ENCODE results near the gene HEPHL1. TPM values are rescaled to one million over a fixed set of nuclear protein-coding genes. Genes with fewer than 3 reads are reported as not detected.

HEPHL1 gene
- total and polyA plus RNA-seq, 2 experiments from 2014 or later = 0.07 to 0.21 TPM

DNA sequence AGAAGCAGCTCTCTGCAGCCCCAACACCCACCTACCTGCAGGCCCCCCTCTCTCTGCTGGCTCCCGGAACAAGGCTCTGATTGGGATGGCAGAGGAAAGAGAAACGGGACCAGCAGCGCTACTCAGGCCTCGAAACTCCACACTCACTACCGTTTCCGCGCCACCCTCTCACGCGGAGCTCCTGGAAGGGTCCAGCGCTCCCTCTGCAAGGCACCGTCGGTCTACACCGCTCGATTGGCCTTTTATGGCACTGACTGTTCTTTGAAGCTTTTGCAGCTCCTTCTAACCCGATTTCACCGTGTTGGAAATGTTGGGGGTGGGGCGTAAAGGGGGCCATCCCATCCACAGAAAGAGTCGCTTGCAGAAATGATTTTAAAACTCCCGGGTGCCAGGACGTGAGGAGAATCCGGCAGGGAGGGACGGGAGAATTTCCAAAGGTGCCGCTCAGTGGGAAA is 107.2 kb downstream of the HEPHL1 start:
- Histone ChIP-seq H3K79me2 (replicated peaks; ENCODE audit: insufficient read depth) (peaks cover 67% of the 10 kb centered on the region), H3K36me3 (ENCODE audit: insufficient read depth) (no peaks in the 10 kb centered on the region), H3K4me2 (peak overlapping the region; percentile 100), H3F3A (replicated peaks; ENCODE audit: low read depth) (0 out of 2 replicates have a peak, but pooled peaks cover 4% of the 10 kb centered on the region), H4K20me1 (replicated peaks; ENCODE audit: insufficient read depth) (peaks cover 38% of the 10 kb centered on the region), H3K27ac (ENCODE audit: low read depth) (peak overlapping the region; percentile 95), H3K27me3 (ENCODE audit: insufficient read depth) (no peaks in the 10 kb centered on the region), H3K9me2 (ENCODE audit: insufficient read depth) (peaks cover 10% of the 10 kb centered on the region; the same call in 1 of the 2 replicates), H3K4me3 (peak overlapping the region; percentile 91), H3K4me1 (ENCODE audit: insufficient read depth) (peaks cover 43% of the 10 kb centered on the region), H2AFZ (peak overlapping the region; percentile 77; the same call in 1 of the 2 replicates)
- TF ChIP-seq NANOG (IDR thresholded peaks at IDR 0.05; ENCODE audit: borderline replicate concordance) (no peak), ZNF114 (CRISPR knock-in tag; IDR thresholded peaks at IDR 0.05) (no peak), JUNB (IDR thresholded peaks at IDR 0.05; ENCODE audit: unreplicated experiment) (no peak), STAT1 (IDR thresholded peaks at IDR 0.05; ENCODE audit: unreplicated experiment) (no peak), CREB1 (CRISPR knock-in tag; IDR thresholded peaks at IDR 0.05; ENCODE audit: low read depth) (no peak), POLR2AphosphoS5 (IDR thresholded peaks at IDR 0.05; ENCODE audit: low read depth) (no peak), EZH2phosphoT487 (IDR thresholded peaks at IDR 0.05; ENCODE audit: unreplicated experiment) (no peak), ZNF331 (CRISPR knock-in tag; IDR thresholded peaks at IDR 0.05; ENCODE audit: low read depth) (no peak), EZH2 (IDR thresholded peaks at IDR 0.05; ENCODE audit: low read depth, unreplicated experiment) (no peak)
- TF ChIP-seq, protein P1, sequence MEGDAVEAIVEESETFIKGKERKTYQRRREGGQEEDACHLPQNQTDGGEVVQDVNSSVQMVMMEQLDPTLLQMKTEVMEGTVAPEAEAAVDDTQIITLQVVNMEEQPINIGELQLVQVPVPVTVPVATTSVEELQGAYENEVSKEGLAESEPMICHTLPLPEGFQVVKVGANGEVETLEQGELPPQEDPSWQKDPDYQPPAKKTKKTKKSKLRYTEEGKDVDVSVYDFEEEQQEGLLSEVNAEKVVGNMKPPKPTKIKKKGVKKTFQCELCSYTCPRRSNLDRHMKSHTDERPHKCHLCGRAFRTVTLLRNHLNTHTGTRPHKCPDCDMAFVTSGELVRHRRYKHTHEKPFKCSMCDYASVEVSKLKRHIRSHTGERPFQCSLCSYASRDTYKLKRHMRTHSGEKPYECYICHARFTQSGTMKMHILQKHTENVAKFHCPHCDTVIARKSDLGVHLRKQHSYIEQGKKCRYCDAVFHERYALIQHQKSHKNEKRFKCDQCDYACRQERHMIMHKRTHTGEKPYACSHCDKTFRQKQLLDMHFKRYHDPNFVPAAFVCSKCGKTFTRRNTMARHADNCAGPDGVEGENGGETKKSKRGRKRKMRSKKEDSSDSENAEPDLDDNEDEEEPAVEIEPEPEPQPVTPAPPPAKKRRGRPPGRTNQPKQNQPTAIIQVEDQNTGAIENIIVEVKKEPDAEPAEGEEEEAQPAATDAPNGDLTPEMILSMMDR (conservative IDR thresholded peaks at IDR 0.05; ENCODE audit: low read depth in 2 of 2) = no peak
- TF ChIP-seq, protein P2, sequence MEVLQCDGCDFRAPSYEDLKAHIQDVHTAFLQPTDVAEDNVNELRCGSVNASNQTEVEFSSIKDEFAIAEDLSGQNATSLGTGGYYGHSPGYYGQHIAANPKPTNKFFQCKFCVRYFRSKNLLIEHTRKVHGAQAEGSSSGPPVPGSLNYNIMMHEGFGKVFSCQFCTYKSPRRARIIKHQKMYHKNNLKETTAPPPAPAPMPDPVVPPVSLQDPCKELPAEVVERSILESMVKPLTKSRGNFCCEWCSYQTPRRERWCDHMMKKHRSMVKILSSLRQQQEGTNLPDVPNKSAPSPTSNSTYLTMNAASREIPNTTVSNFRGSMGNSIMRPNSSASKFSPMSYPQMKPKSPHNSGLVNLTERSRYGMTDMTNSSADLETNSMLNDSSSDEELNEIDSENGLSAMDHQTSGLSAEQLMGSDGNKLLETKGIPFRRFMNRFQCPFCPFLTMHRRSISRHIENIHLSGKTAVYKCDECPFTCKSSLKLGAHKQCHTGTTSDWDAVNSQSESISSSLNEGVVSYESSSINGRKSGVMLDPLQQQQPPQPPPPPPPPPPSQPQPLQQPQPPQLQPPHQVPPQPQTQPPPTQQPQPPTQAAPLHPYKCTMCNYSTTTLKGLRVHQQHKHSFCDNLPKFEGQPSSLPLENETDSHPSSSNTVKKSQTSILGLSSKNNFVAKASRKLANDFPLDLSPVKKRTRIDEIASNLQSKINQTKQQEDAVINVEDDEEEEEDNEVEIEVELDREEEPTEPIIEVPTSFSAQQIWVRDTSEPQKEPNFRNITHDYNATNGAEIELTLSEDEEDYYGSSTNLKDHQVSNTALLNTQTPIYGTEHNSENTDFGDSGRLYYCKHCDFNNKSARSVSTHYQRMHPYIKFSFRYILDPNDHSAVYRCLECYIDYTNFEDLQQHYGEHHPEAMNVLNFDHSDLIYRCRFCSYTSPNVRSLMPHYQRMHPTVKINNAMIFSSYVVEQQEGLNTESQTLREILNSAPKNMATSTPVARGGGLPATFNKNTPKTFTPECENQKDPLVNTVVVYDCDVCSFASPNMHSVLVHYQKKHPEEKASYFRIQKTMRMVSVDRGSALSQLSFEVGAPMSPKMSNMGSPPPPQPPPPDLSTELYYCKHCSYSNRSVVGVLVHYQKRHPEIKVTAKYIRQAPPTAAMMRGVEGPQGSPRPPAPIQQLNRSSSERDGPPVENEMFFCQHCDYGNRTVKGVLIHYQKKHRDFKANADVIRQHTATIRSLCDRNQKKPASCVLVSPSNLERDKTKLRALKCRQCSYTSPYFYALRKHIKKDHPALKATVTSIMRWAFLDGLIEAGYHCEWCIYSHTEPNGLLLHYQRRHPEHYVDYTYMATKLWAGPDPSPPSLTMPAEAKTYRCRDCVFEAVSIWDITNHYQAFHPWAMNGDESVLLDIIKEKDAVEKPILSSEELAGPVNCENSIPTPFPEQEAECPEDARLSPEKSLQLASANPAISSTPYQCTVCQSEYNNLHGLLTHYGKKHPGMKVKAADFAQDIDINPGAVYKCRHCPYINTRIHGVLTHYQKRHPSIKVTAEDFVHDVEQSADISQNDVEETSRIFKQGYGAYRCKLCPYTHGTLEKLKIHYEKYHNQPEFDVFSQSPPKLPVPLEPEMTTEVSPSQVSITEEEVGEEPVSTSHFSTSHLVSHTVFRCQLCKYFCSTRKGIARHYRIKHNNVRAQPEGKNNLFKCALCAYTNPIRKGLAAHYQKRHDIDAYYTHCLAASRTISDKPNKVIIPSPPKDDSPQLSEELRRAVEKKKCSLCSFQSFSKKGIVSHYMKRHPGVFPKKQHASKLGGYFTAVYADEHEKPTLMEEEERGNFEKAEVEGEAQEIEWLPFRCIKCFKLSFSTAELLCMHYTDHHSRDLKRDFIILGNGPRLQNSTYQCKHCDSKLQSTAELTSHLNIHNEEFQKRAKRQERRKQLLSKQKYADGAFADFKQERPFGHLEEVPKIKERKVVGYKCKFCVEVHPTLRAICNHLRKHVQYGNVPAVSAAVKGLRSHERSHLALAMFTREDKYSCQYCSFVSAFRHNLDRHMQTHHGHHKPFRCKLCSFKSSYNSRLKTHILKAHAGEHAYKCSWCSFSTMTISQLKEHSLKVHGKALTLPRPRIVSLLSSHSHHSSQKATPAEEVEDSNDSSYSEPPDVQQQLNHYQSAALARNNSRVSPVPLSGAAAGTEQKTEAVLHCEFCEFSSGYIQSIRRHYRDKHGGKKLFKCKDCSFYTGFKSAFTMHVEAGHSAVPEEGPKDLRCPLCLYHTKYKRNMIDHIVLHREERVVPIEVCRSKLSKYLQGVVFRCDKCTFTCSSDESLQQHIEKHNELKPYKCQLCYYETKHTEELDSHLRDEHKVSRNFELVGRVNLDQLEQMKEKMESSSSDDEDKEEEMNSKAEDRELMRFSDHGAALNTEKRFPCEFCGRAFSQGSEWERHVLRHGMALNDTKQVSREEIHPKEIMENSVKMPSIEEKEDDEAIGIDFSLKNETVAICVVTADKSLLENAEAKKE (CRISPR knock-in tag; IDR thresholded peaks at IDR 0.05) = no peak
- TF ChIP-seq, protein P3, sequence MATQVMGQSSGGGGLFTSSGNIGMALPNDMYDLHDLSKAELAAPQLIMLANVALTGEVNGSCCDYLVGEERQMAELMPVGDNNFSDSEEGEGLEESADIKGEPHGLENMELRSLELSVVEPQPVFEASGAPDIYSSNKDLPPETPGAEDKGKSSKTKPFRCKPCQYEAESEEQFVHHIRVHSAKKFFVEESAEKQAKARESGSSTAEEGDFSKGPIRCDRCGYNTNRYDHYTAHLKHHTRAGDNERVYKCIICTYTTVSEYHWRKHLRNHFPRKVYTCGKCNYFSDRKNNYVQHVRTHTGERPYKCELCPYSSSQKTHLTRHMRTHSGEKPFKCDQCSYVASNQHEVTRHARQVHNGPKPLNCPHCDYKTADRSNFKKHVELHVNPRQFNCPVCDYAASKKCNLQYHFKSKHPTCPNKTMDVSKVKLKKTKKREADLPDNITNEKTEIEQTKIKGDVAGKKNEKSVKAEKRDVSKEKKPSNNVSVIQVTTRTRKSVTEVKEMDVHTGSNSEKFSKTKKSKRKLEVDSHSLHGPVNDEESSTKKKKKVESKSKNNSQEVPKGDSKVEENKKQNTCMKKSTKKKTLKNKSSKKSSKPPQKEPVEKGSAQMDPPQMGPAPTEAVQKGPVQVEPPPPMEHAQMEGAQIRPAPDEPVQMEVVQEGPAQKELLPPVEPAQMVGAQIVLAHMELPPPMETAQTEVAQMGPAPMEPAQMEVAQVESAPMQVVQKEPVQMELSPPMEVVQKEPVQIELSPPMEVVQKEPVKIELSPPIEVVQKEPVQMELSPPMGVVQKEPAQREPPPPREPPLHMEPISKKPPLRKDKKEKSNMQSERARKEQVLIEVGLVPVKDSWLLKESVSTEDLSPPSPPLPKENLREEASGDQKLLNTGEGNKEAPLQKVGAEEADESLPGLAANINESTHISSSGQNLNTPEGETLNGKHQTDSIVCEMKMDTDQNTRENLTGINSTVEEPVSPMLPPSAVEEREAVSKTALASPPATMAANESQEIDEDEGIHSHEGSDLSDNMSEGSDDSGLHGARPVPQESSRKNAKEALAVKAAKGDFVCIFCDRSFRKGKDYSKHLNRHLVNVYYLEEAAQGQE (IDR thresholded peaks at IDR 0.05; ENCODE audit: unreplicated experiment) = no peak
- TF ChIP-seq, protein P4, sequence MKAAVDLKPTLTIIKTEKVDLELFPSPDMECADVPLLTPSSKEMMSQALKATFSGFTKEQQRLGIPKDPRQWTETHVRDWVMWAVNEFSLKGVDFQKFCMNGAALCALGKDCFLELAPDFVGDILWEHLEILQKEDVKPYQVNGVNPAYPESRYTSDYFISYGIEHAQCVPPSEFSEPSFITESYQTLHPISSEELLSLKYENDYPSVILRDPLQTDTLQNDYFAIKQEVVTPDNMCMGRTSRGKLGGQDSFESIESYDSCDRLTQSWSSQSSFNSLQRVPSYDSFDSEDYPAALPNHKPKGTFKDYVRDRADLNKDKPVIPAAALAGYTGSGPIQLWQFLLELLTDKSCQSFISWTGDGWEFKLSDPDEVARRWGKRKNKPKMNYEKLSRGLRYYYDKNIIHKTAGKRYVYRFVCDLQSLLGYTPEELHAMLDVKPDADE (IDR thresholded peaks at IDR 0.05) = no peak
- peaks cover 11% of the 10 kb centered on the region for H3K27me3 Mint-ChIP-seq (ENCODE audit: insufficient read depth, low read depth, poor library complexity)
- H3K36me3 Mint-ChIP-seq (ENCODE audit: low read depth) = peaks cover 28% of the 10 kb centered on the region
- DNase-seq (ENCODE audit: low spot score) (peak; percentile 63), ATAC-seq (peak; percentile 51)
- peak overlapping the region; percentile 98 for H3K27ac Mint-ChIP-seq
- peaks cover 23% of the 10 kb centered on the region for H3K4me1 Mint-ChIP-seq
- peaks cover 17% of the 10 kb centered on the region; the same call in 2 of the 3 replicates for H3K9me3 Mint-ChIP-seq
- H3K4me3 Mint-ChIP-seq = no peak overlapping the region; the same call in 2 of the 3 replicates
